HEK293 (cell line): ENCODE results near the gene ACSBG1.

Experiments used
- CTCF ChIA-PET: fragments of 350-600 bp; formaldehyde crosslinking; extraction: SDS; loops from one replicate; lab custom pipeline; 2021; ENCODE audit warnings: antibody characterized with exemption; lab: Yijun Ruan, JAX
- POLR2A ChIA-PET: fragments of 300-600 bp; formaldehyde crosslinking; extraction: SDS; loops from one replicate; lab custom pipeline; 2020; ENCODE audit warnings: antibody characterized with exemption, inconsistent platforms; lab: Yijun Ruan, JAX
- H3K27ac ChIP-seq: fragments of 200-500 bp; sonication (Bioruptor generic); 2 replicates; pipeline ENCODE4 v1.5.1; 2014; ENCODE audit warnings: low read depth, low read length, control low read depth, inconsistent platforms; ENCODE audit errors: extremely low read depth
- H3K36me3 ChIP-seq, 2 experiments: fragments of 200-500 bp in 1 of 2; sonication (Bioruptor generic) in 1 of 2; 1 replicate in 1 of 2; 2 replicates in 1 of 2; pipeline ENCODE4 v1.5.1; 2014 to 2017; ENCODE audit warnings: inconsistent platforms in 2 of 2, low read length in 2 of 2; ENCODE audit not compliant: control insufficient read depth in 2 of 2, insufficient read depth in 1 of 2
- H3K4me1 ChIP-seq: fragments of 200-500 bp; sonication (Bioruptor generic); 2 replicates; pipeline ENCODE4 v1.5.1; 2014; ENCODE audit warnings: mild to moderate bottlenecking, low read length, inconsistent platforms; ENCODE audit not compliant: control insufficient read depth, insufficient read depth
- H3K4me3 ChIP-seq: 2 replicates; pipeline ENCODE4 v1.5.1; 2011; ENCODE audit warnings: low read depth, mild to moderate bottlenecking, control low read depth, low read length, moderate library complexity
- H3K9me3 ChIP-seq: fragments of 200-500 bp; sonication (Bioruptor generic); 2 replicates; pipeline ENCODE4 v1.5.1; 2014; ENCODE audit warnings: low read depth, low read length, inconsistent platforms; ENCODE audit not compliant: control insufficient read depth, insufficient read depth
- IKZF3 ChIP-seq: fragments of 450-650 bp; IDR thresholded peaks from 2 replicates; pipeline ENCODE4 v1.5.0; 2018; ENCODE audit warnings: missing biosample characterization, mild to moderate bottlenecking, missing genetic modification characterization, moderate library complexity
- KLF1 ChIP-seq: fragments of 450-650 bp; formaldehyde crosslinking; IDR thresholded peaks from 2 replicates; pipeline ENCODE4 v1.5.1; 2016; ENCODE audit warnings: missing biosample characterization, missing genetic modification characterization
- KLF7 ChIP-seq: fragments of 450-650 bp; formaldehyde crosslinking; IDR thresholded peaks from 2 replicates; pipeline ENCODE4 v1.5.1; 2016; ENCODE audit warnings: missing biosample characterization, missing genetic modification characterization, borderline replicate concordance
- PRDM1 ChIP-seq: fragments of 450-650 bp; formaldehyde crosslinking; IDR thresholded peaks from 2 replicates; pipeline ENCODE4; 2016; ENCODE audit warnings: missing biosample characterization, missing genetic modification characterization
- SP2 ChIP-seq: fragments of 450-650 bp; formaldehyde crosslinking; IDR thresholded peaks from 2 replicates; pipeline ENCODE4 v1.5.1; 2016; ENCODE audit warnings: missing biosample characterization, missing genetic modification characterization
- WT1 ChIP-seq: fragments of 450-650 bp; formaldehyde crosslinking; IDR thresholded peaks from 2 replicates; pipeline ENCODE4 v1.5.1; 2016; ENCODE audit warnings: missing biosample characterization, missing genetic modification characterization
- ZBTB17 ChIP-seq: fragments of 450-650 bp; formaldehyde crosslinking; IDR thresholded peaks from 2 replicates; pipeline ENCODE4 v1.5.1; 2016; ENCODE audit warnings: missing biosample characterization, missing genetic modification characterization
- ZFHX2 ChIP-seq: fragments of 450-650 bp; formaldehyde crosslinking; conservative IDR thresholded peaks from 2 replicates; pipeline ENCODE4 v1.5.1; 2016; ENCODE audit warnings: missing biosample characterization, missing genetic modification characterization
- ZFP3 ChIP-seq: fragments of 450-650 bp; formaldehyde crosslinking; IDR thresholded peaks from 2 replicates; pipeline ENCODE4 v1.5.1; 2016; ENCODE audit warnings: low read depth, missing biosample characterization, missing genetic modification characterization
- ZNF140 ChIP-seq: fragments of 450-650 bp; formaldehyde crosslinking; IDR thresholded peaks from 2 replicates; pipeline ENCODE4 v1.5.1; 2016; ENCODE audit warnings: missing biosample characterization, missing genetic modification characterization
- ZNF221 ChIP-seq: fragments of 450-650 bp; formaldehyde crosslinking; IDR thresholded peaks from 2 replicates; pipeline ENCODE4 v1.5.1; 2017; ENCODE audit warnings: missing biosample characterization, missing genetic modification characterization, borderline replicate concordance
- ZNF274 ChIP-seq, 2 experiments: fragments of 200-500 bp in 1 of 2; fragments of 450-650 bp in 1 of 2; sonication (Bioruptor generic) in 1 of 2; formaldehyde crosslinking in 1 of 2; IDR thresholded peaks; 2 replicates each; pipeline versions ENCODE4 v1.5.1 to v1.6.1; 2014 to 2016; ENCODE audit warnings: borderline replicate concordance in 1 of 2, inconsistent platforms in 1 of 2, low read length in 1 of 2, missing biosample characterization in 1 of 2, missing genetic modification characterization in 1 of 2
- ZNF302 ChIP-seq: fragments of 450-650 bp; formaldehyde crosslinking; IDR thresholded peaks from 2 replicates; pipeline ENCODE4 v1.5.1; 2016; ENCODE audit warnings: missing biosample characterization, missing genetic modification characterization, low read depth
- ZNF426 ChIP-seq: fragments of 450-650 bp; formaldehyde crosslinking; IDR thresholded peaks from 2 replicates; pipeline ENCODE4 v1.5.1; 2017; ENCODE audit warnings: missing biosample characterization, missing genetic modification characterization, mild to moderate bottlenecking, inconsistent platforms, moderate library complexity
- ZNF433 ChIP-seq: fragments of 450-650 bp; formaldehyde crosslinking; IDR thresholded peaks from 2 replicates; pipeline ENCODE4 v1.5.1; 2016; ENCODE audit warnings: missing biosample characterization, missing genetic modification characterization, low read depth
- ZNF549 ChIP-seq: fragments of 450-650 bp; IDR thresholded peaks from 2 replicates; pipeline ENCODE4 v1.5.1; 2018; ENCODE audit warnings: missing biosample characterization, missing genetic modification characterization, mild to moderate bottlenecking, inconsistent platforms, moderate library complexity
- ZNF596 ChIP-seq: fragments of 450-650 bp; IDR thresholded peaks from 2 replicates; pipeline ENCODE4 v1.5.0; 2018; ENCODE audit warnings: missing biosample characterization, mild to moderate bottlenecking, missing genetic modification characterization, moderate library complexity
- ZNF747 ChIP-seq: fragments of 450-650 bp; formaldehyde crosslinking; IDR thresholded peaks from 2 replicates; pipeline ENCODE4 v1.5.1; 2016; ENCODE audit warnings: missing biosample characterization, missing genetic modification characterization
- ZNF792 ChIP-seq: fragments of 450-650 bp; formaldehyde crosslinking; IDR thresholded peaks from 2 replicates; pipeline ENCODE4 v1.5.1; 2016; ENCODE audit warnings: missing biosample characterization, missing genetic modification characterization
- TF ChIP-seq, protein P1 (sequence below): fragments of 450-650 bp; formaldehyde crosslinking; IDR thresholded peaks from 2 replicates; pipeline ENCODE4 v1.5.1; 2016; ENCODE audit warnings: missing biosample characterization, missing genetic modification characterization
- TF ChIP-seq, protein P2 (sequence below): fragments of 450-650 bp; formaldehyde crosslinking; IDR thresholded peaks from 2 replicates; pipeline ENCODE4 v1.5.1; 2016; ENCODE audit warnings: missing biosample characterization, missing genetic modification characterization
- TF ChIP-seq, protein P3 (sequence below): fragments of 450-650 bp; formaldehyde crosslinking; IDR thresholded peaks from 2 replicates; pipeline ENCODE4 v1.5.1; 2017; ENCODE audit warnings: missing biosample characterization, missing genetic modification characterization
- TF ChIP-seq, protein P4 (sequence below): fragments of 450-650 bp; formaldehyde crosslinking; IDR thresholded peaks from 2 replicates; pipeline ENCODE4 v1.5.1; 2017; ENCODE audit warnings: missing biosample characterization, missing genetic modification characterization
- TF ChIP-seq, protein P5 (sequence below): fragments of 450-650 bp; formaldehyde crosslinking; IDR thresholded peaks from 2 replicates; pipeline ENCODE4 v1.5.1; 2016; ENCODE audit warnings: missing biosample characterization, missing genetic modification characterization
- TF ChIP-seq, protein P6 (sequence below): fragments of 450-650 bp; formaldehyde crosslinking; IDR thresholded peaks from 2 replicates; pipeline ENCODE4 v1.5.1; 2016; ENCODE audit warnings: missing biosample characterization, missing genetic modification characterization

Gene ACSBG1

DNA sequence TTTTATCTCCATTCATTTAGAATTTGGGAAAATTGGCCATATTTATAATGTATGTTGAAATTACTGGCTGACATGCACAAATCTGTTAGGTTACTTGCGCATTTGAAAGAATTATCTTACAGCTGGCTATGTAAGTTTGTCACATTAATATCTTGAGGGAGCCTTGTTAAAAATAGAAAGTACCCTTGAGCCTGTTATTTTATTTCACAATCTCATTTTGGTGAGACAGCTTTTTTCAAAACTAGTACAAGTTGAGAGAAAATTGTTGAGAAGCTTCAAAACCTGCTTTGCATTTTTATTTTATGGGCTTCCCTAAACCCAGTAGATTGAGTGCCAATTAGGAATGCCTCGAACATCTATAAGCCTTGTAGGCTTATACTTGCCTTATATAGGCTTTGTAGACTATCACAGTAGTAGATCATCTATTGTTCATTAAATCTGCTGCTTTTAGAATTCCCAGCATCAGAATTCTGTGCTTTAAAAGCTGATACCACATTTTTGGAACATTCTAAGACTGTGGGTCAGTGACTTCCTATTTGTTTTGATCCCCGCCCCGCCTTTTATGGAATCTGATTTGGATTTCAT, 78.9 kb downstream of the ACSBG1 start (continued):
- TF ChIP-seq, protein P1, sequence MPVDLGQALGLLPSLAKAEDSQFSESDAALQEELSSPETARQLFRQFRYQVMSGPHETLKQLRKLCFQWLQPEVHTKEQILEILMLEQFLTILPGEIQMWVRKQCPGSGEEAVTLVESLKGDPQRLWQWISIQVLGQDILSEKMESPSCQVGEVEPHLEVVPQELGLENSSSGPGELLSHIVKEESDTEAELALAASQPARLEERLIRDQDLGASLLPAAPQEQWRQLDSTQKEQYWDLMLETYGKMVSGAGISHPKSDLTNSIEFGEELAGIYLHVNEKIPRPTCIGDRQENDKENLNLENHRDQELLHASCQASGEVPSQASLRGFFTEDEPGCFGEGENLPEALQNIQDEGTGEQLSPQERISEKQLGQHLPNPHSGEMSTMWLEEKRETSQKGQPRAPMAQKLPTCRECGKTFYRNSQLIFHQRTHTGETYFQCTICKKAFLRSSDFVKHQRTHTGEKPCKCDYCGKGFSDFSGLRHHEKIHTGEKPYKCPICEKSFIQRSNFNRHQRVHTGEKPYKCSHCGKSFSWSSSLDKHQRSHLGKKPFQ (tag by site-specific recombination), result no peak
- TF ChIP-seq SP2 (no peak), KLF7 (tag by site-specific recombination) (no peak), ZBTB17 (tag by site-specific recombination) (0 out of 2 replicates have a peak, but pooled peaks have one; percentile 23), ZFHX2 (tag by site-specific recombination) (no peak), ZNF274 (IDR thresholded peaks at IDR 0.05; ENCODE audit: low read length) (no peak), ZNF274 (tag by site-specific recombination; IDR thresholded peaks at IDR 0.05; ENCODE audit: borderline replicate concordance) (no peak), ZNF747 (no peak), ZNF140 (no peak), ZNF433 (tag by site-specific recombination) (no peak), ZNF302 (tag by site-specific recombination) (no peak), IKZF3 (peak; percentile 26; the same call in 1 of the 2 replicates), ZNF426 (tag by site-specific recombination) (no peak)
- TF ChIP-seq, protein P2, sequence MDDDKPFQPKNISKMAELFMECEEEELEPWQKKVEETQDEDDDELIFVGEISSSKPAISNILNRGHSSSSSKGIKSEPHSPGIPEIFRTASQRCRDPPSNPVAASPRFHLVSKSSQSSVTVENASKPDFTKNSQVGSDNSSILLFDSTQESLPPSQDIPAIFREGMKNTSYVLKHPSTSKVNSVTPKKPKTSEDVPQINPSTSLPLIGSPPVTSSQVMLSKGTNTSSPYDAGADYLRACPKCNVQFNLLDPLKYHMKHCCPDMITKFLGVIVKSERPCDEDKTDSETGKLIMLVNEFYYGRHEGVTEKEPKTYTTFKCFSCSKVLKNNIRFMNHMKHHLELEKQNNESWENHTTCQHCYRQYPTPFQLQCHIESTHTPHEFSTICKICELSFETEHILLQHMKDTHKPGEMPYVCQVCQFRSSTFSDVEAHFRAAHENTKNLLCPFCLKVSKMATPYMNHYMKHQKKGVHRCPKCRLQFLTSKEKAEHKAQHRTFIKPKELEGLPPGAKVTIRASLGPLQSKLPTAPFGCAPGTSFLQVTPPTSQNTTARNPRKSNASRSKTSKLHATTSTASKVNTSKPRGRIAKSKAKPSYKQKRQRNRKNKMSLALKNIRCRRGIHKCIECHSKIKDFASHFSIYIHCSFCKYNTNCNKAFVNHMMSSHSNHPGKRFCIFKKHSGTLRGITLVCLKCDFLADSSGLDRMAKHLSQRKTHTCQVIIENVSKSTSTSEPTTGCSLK (tag by site-specific recombination), result no peak

DNA sequence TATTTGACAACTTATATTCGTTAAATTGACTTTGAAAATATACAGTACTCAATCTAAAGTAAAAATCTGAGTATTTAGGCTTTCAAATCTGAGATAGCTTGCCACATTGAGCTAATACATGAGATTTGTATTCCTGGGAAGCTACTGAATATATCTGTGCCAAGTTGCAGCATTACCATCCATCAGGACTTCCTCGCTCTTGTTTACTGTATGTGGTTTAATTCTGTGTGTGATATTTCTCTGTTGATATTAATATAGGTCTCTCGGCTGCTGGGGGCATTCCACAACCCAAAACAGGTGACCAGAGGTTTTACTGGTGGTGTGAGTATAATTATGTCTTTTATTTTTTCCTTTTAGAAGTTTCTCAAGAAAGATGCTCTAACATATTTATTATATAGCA, 79.4 kb downstream of the ACSBG1 start:
- peaks cover 25 to 37% of the 10 kb centered on the region in 2 experiments for H3K36me3 ChIP-seq
- H3K4me1 ChIP-seq, result peaks cover 25% of the 10 kb centered on the region
- H3K4me3 ChIP-seq, result no peak overlapping the region
- no peaks in the 10 kb centered on the region for H3K9me3 ChIP-seq
- POLR2A ChIA-PET, result no interaction called here
- CTCF ChIA-PET, result interaction anchor here (0.5 to 3.0 kb wide), 6 partner anchors 22 to 196 kb away, joined by 3 to 12 read pairs (median 4); partner anchors contain the start of gene CIB2
- no peak overlapping the region for H3K27ac ChIP-seq
- TF ChIP-seq, protein P3, sequence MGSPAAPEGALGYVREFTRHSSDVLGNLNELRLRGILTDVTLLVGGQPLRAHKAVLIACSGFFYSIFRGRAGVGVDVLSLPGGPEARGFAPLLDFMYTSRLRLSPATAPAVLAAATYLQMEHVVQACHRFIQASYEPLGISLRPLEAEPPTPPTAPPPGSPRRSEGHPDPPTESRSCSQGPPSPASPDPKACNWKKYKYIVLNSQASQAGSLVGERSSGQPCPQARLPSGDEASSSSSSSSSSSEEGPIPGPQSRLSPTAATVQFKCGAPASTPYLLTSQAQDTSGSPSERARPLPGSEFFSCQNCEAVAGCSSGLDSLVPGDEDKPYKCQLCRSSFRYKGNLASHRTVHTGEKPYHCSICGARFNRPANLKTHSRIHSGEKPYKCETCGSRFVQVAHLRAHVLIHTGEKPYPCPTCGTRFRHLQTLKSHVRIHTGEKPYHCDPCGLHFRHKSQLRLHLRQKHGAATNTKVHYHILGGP (tag by site-specific recombination), result no peak
- no peak for TF ChIP-seq KLF1 (tag by site-specific recombination)
- TF ChIP-seq ZNF140, result no peak
- TF ChIP-seq, protein P4, sequence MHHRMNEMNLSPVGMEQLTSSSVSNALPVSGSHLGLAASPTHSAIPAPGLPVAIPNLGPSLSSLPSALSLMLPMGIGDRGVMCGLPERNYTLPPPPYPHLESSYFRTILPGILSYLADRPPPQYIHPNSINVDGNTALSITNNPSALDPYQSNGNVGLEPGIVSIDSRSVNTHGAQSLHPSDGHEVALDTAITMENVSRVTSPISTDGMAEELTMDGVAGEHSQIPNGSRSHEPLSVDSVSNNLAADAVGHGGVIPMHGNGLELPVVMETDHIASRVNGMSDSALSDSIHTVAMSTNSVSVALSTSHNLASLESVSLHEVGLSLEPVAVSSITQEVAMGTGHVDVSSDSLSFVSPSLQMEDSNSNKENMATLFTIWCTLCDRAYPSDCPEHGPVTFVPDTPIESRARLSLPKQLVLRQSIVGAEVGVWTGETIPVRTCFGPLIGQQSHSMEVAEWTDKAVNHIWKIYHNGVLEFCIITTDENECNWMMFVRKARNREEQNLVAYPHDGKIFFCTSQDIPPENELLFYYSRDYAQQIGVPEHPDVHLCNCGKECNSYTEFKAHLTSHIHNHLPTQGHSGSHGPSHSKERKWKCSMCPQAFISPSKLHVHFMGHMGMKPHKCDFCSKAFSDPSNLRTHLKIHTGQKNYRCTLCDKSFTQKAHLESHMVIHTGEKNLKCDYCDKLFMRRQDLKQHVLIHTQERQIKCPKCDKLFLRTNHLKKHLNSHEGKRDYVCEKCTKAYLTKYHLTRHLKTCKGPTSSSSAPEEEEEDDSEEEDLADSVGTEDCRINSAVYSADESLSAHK, result no peak
- no peak for TF ChIP-seq ZNF792 (tag by site-specific recombination)
- TF ChIP-seq ZNF549, result no peak
- no peak for TF ChIP-seq ZFP3
- no peak for TF ChIP-seq ZFHX2 (tag by site-specific recombination)
- TF ChIP-seq, protein P5, sequence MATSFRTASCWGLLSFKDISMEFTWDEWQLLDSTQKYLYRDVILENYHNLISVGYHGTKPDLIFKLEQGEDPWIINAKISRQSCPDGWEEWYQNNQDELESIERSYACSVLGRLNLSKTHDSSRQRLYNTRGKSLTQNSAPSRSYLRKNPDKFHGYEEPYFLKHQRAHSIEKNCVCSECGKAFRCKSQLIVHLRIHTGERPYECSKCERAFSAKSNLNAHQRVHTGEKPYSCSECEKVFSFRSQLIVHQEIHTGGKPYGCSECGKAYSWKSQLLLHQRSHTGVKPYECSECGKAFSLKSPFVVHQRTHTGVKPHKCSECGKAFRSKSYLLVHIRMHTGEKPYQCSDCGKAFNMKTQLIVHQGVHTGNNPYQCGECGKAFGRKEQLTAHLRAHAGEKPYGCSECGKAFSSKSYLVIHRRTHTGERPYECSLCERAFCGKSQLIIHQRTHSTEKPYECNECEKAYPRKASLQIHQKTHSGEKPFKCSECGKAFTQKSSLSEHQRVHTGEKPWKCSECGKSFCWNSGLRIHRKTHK (tag by site-specific recombination), result no peak
- no peak for TF ChIP-seq ZNF596 (tag by site-specific recombination)
- TF ChIP-seq PRDM1 (tag by site-specific recombination), result no peak
- no peak for TF ChIP-seq ZNF221 (tag by site-specific recombination)
- TF ChIP-seq WT1 (tag by site-specific recombination), result no peak
- no peak for TF ChIP-seq ZNF426 (tag by site-specific recombination)
- TF ChIP-seq, protein P6, sequence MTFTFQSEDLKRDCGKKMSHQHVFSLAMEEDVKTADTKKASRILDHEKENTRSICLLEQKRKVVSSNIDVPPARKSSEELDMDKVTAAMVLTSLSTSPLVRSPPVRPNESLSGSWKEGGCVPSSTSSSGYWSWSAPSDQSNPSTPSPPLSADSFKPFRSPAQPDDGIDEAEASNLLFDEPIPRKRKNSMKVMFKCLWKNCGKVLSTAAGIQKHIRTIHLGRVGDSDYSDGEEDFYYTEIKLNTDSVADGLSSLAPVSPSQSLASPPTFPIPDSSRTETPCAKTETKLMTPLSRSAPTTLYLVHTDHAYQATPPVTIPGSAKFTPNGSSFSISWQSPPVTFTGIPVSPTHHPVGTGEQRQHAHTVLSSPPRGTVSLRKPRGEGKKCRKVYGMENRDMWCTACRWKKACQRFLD (tag by site-specific recombination), result no peak
